ENCODE data around the gene RELCH.

The RELCH gene

DNA sequence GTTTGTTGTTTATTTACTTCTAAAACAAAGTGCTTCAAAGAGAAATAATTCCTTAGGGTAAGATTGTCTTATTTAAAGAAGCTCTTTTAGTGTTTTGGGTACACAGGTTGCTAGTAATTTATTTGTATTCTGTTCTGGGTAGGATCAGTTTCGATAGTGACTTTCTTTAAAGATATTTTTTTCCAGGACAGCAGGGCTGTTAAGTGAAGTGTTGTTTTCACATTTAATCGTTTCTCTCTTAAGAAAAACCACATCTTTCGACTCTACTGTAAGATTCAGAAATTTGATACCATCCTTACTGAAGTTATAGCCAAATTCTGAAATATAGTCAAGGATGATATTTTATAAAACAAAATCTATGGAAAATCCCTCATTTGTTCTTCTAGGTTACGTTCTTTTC lies 155.8 kb downstream of the RELCH start:
- DNase-seq (ENCODE audit: low spot score), result no peak
- CTCF ChIA-PET, result no interaction called here
- POLR2A ChIA-PET (ENCODE audit: low non-redundant PET), result no interaction called here
- H3K27ac ChIP-seq, result no peak overlapping the region
- TF ChIP-seq, protein P1, sequence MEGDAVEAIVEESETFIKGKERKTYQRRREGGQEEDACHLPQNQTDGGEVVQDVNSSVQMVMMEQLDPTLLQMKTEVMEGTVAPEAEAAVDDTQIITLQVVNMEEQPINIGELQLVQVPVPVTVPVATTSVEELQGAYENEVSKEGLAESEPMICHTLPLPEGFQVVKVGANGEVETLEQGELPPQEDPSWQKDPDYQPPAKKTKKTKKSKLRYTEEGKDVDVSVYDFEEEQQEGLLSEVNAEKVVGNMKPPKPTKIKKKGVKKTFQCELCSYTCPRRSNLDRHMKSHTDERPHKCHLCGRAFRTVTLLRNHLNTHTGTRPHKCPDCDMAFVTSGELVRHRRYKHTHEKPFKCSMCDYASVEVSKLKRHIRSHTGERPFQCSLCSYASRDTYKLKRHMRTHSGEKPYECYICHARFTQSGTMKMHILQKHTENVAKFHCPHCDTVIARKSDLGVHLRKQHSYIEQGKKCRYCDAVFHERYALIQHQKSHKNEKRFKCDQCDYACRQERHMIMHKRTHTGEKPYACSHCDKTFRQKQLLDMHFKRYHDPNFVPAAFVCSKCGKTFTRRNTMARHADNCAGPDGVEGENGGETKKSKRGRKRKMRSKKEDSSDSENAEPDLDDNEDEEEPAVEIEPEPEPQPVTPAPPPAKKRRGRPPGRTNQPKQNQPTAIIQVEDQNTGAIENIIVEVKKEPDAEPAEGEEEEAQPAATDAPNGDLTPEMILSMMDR (conservative IDR thresholded peaks at IDR 0.05; ENCODE audit: low read depth), result no peak

DNA sequence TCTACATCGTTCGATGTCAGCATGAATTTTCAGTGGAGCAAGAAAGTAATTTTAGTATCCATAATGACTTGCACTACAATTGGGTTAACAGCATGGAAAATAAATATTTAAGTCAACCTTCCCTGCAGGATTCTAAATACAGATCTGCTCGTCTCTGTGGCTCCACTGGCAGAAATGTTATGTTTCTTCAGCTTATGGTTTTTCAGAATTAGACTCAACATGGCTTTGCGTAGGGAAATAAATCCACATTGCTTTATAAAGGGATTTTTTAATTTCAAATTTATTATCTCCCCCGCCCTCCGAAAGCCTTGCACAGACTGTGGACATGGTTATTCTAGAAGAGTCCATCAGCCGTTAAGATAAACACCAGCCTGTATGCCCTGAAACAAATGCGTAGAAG lies 156.3 kb downstream of the RELCH start:
- TF ChIP-seq, protein P1 (conservative IDR thresholded peaks at IDR 0.05; ENCODE audit: low read depth), result no peak
- no peak for DNase-seq (ENCODE audit: low spot score)
- no peak overlapping the region for H3K27ac ChIP-seq
- POLR2A ChIA-PET (ENCODE audit: low non-redundant PET), result no interaction called here
- CTCF ChIA-PET, result no interaction called here

DNA sequence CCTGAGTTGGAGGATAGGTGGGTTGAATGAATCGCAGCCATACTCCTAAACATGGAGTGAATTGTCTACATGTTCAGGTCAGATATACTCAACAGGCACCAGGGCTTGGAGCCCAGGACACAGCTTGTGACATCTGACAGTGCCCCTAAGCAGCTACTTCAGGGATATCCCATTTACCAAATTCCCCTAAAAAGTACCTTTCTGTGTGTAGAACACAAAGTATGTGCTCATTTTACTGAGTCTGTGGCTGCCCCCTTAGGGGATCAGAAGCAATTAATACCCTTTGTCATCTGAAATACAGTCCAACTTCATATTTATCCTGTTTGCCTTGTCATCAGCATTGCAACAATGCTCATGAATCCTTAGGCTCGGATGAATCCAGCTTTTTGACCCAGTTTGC lies 158.9 kb downstream of the RELCH start:
- CTCF ChIA-PET, result no interaction called here
- H3K27ac ChIP-seq, result no peak overlapping the region
- TF ChIP-seq, protein P1 (conservative IDR thresholded peaks at IDR 0.05; ENCODE audit: low read depth), result no peak
- no peak for DNase-seq (ENCODE audit: low spot score)
- POLR2A ChIA-PET (ENCODE audit: low non-redundant PET), result no interaction called here

DNA sequence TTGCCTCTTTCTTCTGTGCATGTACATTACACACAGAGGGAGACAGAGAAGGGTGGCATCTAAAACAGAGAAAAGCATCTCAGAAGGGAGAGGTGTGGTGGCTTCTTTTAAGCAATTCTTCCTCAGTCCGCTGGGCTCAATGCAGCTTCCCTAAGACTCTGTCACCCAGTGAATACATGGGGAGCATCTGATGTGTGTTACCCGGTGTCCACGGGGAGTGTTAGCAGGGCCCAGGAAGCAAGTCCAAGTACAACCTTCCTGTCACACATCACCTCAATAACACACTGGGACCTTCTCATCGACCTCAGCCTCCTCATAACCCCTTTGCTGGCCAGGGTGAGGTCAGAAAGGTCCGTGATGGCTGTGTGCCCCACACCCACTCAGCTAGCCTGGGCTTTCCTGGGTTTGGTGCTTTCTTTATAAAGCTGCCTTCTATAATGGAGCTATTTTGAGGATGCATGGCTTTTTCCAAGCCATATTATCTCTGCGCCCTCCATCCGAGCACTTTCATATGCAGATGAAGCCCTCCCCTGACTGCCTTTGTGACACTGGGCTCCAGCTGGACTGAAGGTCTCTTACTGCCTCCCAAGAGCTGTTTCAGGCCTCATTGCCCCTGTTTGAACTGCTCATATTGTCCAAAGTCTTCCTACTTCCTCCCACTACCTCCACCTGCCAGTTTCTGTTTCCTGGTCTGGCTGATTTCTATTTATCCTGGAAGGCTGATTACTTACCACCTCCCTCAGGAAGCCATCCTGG lies 159.5 kb downstream of the RELCH start:
- TF ChIP-seq, protein P1 (conservative IDR thresholded peaks at IDR 0.05; ENCODE audit: low read depth), result no peak
- DNase-seq (ENCODE audit: low spot score), result no peak
- POLR2A ChIA-PET (ENCODE audit: low non-redundant PET), result no interaction called here
- CTCF ChIA-PET, result no interaction called here
- no peak overlapping the region for H3K27ac ChIP-seq

DNA sequence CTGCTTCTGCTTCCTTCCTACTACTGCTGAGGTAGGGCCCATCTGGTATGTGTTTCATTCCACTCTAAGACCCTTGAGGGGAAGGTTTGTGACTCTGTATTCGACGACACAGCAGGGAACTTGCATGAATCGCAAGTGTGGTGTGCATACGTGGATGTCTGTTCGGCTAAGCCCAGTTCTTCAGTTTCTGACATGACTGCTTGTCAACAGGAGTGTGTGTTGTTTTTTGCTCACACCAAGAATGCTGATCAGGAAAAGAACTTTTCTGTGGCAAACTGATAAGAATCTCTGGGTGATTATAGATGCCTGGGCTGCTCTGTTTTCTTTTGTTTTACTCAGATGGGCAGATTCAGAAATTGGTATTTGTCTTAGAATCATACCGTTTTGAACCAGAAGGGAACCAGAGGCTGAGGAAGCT lies 160.0 kb downstream of the RELCH start:
- TF ChIP-seq, protein P1 (conservative IDR thresholded peaks at IDR 0.05; ENCODE audit: low read depth), result no peak
- DNase-seq (ENCODE audit: low spot score), result no peak
- H3K27ac ChIP-seq, result no peak overlapping the region
- ChIA-PET POLR2A (ENCODE audit: low non-redundant PET) (no interaction called here), CTCF (no interaction called here)

DNA sequence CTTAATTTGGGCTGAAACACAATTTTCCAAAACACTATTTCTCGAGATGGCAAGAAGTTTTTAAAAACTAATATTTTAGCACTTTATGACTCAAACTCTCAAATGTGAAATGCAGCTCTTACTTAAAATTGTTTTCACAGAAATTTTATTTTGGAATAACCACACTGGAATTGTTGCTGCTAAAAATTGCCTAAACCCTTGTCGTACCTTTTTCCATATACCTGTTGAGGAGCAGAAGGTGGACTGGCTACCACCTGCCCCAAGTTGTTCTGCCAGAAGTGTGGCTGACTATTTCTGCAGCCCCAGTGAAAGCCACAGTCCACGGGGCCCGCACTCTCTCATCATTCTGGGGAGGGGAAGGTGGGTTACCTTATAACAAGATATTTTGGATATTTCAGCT lies 161.4 kb downstream of the RELCH start:
- POLR2A ChIA-PET (ENCODE audit: low non-redundant PET), result no interaction called here
- H3K27ac ChIP-seq, result no peak overlapping the region
- no peak for DNase-seq (ENCODE audit: low spot score)
- CTCF ChIA-PET, result interaction anchor here (0.6 to 1.1 kb wide), 2 partner anchors 9 to 48 kb away, joined by 4 to 7 read pairs; no protein-coding TSS in a partner anchor
- TF ChIP-seq, protein P1 (conservative IDR thresholded peaks at IDR 0.05; ENCODE audit: low read depth), result no peak

Data from RWPE1 (cell line).